Immature natural killer cell (primary cell): ENCODE data around the gene WNT9A. TPM values are rescaled to one million over a fixed set of nuclear protein-coding genes. Genes with fewer than 3 reads are reported as not detected.

Source experiments
- DNase-seq, 3 donors: peaks; one replicate each; pipeline ENCODE4 v3.0.0; 2022; ENCODE audit warnings: mixed read lengths in 1 of 3
- H3K27ac Mint-ChIP-seq, 6 donors: one replicate each; pipeline ENCODE4 v1.8.0; 2020; ENCODE audit warnings: mixed read lengths in 6 of 6, mild to moderate bottlenecking in 5 of 6, inconsistent platforms in 4 of 6, moderate library complexity in 3 of 6
- H3K27me3 Mint-ChIP-seq, 3 donors: one replicate each; pipeline ENCODE4 v1.8.0; 2020 to 2021; ENCODE audit warnings: low read depth in 3 of 3, mild to moderate bottlenecking in 3 of 3, mixed read lengths in 3 of 3, moderate library complexity in 3 of 3, inconsistent platforms in 1 of 3
- H3K36me3 Mint-ChIP-seq, 3 donors: one replicate each; pipeline ENCODE4 v1.8.0; 2020; ENCODE audit warnings: mixed read lengths in 3 of 3, inconsistent platforms in 2 of 3, mild to moderate bottlenecking in 2 of 3
- H3K4me1 Mint-ChIP-seq, 2 donors: one replicate each; pipeline ENCODE4 v1.8.0; 2020; ENCODE audit warnings: inconsistent platforms in 2 of 2, mild to moderate bottlenecking in 2 of 2, mixed read lengths in 2 of 2, moderate library complexity in 1 of 2
- H3K4me3 Mint-ChIP-seq, 5 donors: one replicate each; pipeline ENCODE4 v1.8.0; 2020; ENCODE audit warnings: mild to moderate bottlenecking in 5 of 5, mixed read lengths in 5 of 5, inconsistent platforms in 3 of 5, moderate library complexity in 3 of 5
- H3K9me3 Mint-ChIP-seq, 6 donors: one replicate each; pipeline ENCODE4 v1.8.0; 2020; ENCODE audit warnings: mild to moderate bottlenecking in 6 of 6, mixed read lengths in 6 of 6, inconsistent platforms in 4 of 6, moderate library complexity in 3 of 6
- polyA plus RNA-seq, 3 donors: library from polyadenylated mRNA; unstranded; fragments of 300-500 nt; fragmentation: Illumina TruSeq; gene quantifications; one replicate each; pipeline ENCODE4 v1.2.3, GENCODE V29; 2021

The WNT9A gene
- polyA plus RNA-seq, 3 donors from 2014 or later = not detected

- Mint-ChIP-seq H3K4me3 (no peak overlapping the region), H3K36me3 (no peaks in the 10 kb centered on the region), H3K27me3 (peaks cover 0 to 7% (median 4%) of the 10 kb centered on the region in 3 donors), H3K4me1 (peaks cover 14 to 15% of the 10 kb centered on the region in 2 donors), H3K27ac (peak overlapping the region in 1 of 6 donors; percentile 65), H3K9me3 (no peaks in the 10 kb centered on the region)
- no peak for DNase-seq
Observed at GRCh38 chr1:227899820-227900449, 47.8 kb downstream of the WNT9A start.

- Mint-ChIP-seq H3K4me3 (no peak overlapping the region), H3K4me1 (peaks cover 14 to 15% of the 10 kb centered on the region in 2 donors), H3K27me3 (peaks cover 0 to 7% (median 4%) of the 10 kb centered on the region in 3 donors), H3K9me3 (no peaks in the 10 kb centered on the region), H3K36me3 (no peaks in the 10 kb centered on the region), H3K27ac (peak overlapping the region in 2 of 6 donors; percentile 65 to 82)
- no peak for DNase-seq
Observed at GRCh38 chr1:227899141-227899819, 48.5 kb downstream of the WNT9A start.

GRCh38 chr1:227898502-227899140 lies 49.1 kb downstream of the WNT9A start:
- H3K27me3 Mint-ChIP-seq = peaks cover 0 to 7% (median 4%) of the 10 kb centered on the region in 3 donors
- H3K36me3 Mint-ChIP-seq = no peaks in the 10 kb centered on the region
- no peaks in the 10 kb centered on the region for H3K9me3 Mint-ChIP-seq
- DNase-seq = no peak
- no peak overlapping the region for H3K27ac Mint-ChIP-seq
- peak overlapping the region in 1 of 5 donors; percentile 1 for H3K4me3 Mint-ChIP-seq
- peaks cover 14 to 15% of the 10 kb centered on the region in 2 donors for H3K4me1 Mint-ChIP-seq

- H3K27ac Mint-ChIP-seq = no peak overlapping the region
- peak overlapping the region in 2 of 5 donors; percentile 24 to 64 for H3K4me3 Mint-ChIP-seq
- peaks cover 0 to 7% (median 4%) of the 10 kb centered on the region in 3 donors for H3K27me3 Mint-ChIP-seq
- DNase-seq = no peak
- no peaks in the 10 kb centered on the region for H3K9me3 Mint-ChIP-seq
- H3K4me1 Mint-ChIP-seq = peaks cover 14 to 15% of the 10 kb centered on the region in 2 donors
- H3K36me3 Mint-ChIP-seq = no peaks in the 10 kb centered on the region
Observed at GRCh38 chr1:227897704-227898438, 49.9 kb downstream of the WNT9A start.

GRCh38 chr1:227896710-227897655 lies 50.7 kb downstream of the WNT9A start:
- DNase-seq = no peak
- Mint-ChIP-seq H3K27me3 (peaks cover 0 to 7% (median 2%) of the 10 kb centered on the region in 3 donors), H3K27ac (no peak overlapping the region)

GRCh38 chr1:227895828-227896685 lies 51.7 kb downstream of the WNT9A start:
- DNase-seq = no peak
- H3K27ac Mint-ChIP-seq = no peak overlapping the region
- no peaks in the 10 kb centered on the region for H3K36me3 Mint-ChIP-seq
- peaks cover 0 to 7% (median 1%) of the 10 kb centered on the region in 3 donors for H3K27me3 Mint-ChIP-seq
- H3K4me1 Mint-ChIP-seq = peaks cover 14 to 15% of the 10 kb centered on the region in 2 donors
- no peak overlapping the region for H3K4me3 Mint-ChIP-seq
- H3K9me3 Mint-ChIP-seq = no peaks in the 10 kb centered on the region

More at GRCh38 chr1:227896710-227897655, 50.7 kb downstream of the WNT9A start:
- peaks cover 14 to 15% of the 10 kb centered on the region in 2 donors for H3K4me1 Mint-ChIP-seq
- no peak overlapping the region for H3K4me3 Mint-ChIP-seq
- no peaks in the 10 kb centered on the region for H3K36me3 Mint-ChIP-seq
- no peaks in the 10 kb centered on the region for H3K9me3 Mint-ChIP-seq

GRCh38 chr1:227894831-227895451 lies 52.8 kb downstream of the WNT9A start:
- Mint-ChIP-seq H3K27ac (no peak overlapping the region), H3K4me3 (no peak overlapping the region), H3K4me1 (peaks cover 14 to 15% of the 10 kb centered on the region in 2 donors), H3K27me3 (peaks cover 0 to 4% (median 1%) of the 10 kb centered on the region in 3 donors), H3K36me3 (no peaks in the 10 kb centered on the region), H3K9me3 (no peaks in the 10 kb centered on the region)
- DNase-seq = no peak

GRCh38 chr1:227893949-227894721 lies 53.6 kb downstream of the WNT9A start:
- no peaks in the 10 kb centered on the region for H3K9me3 Mint-ChIP-seq
- DNase-seq = no peak
- H3K36me3 Mint-ChIP-seq = no peaks in the 10 kb centered on the region
- H3K27ac Mint-ChIP-seq = peak overlapping the region in 1 of 6 donors; percentile 13
- H3K4me3 Mint-ChIP-seq = no peak overlapping the region
- H3K4me1 Mint-ChIP-seq = peaks cover 13 to 14% of the 10 kb centered on the region in 2 donors
- peaks cover 0 to 3% (median 1%) of the 10 kb centered on the region in 3 donors for H3K27me3 Mint-ChIP-seq

GRCh38 chr1:227893300-227893948 lies 54.3 kb downstream of the WNT9A start:
- Mint-ChIP-seq H3K4me3 (no peak overlapping the region), H3K27ac (no peak overlapping the region), H3K36me3 (no peaks in the 10 kb centered on the region), H3K27me3 (peaks cover 0 to 1% (median 1%) of the 10 kb centered on the region in 3 donors), H3K4me1 (peaks cover 10 to 11% of the 10 kb centered on the region in 2 donors), H3K9me3 (no peaks in the 10 kb centered on the region)
- DNase-seq = no peak

GRCh38 chr1:227892489-227893299 lies 55.0 kb downstream of the WNT9A start:
- Mint-ChIP-seq H3K27me3 (peaks cover 0 to 1% (median 1%) of the 10 kb centered on the region in 3 donors), H3K9me3 (no peaks in the 10 kb centered on the region), H3K4me1 (peaks cover 5 to 8% of the 10 kb centered on the region in 2 donors), H3K27ac (no peak overlapping the region), H3K4me3 (no peak overlapping the region), H3K36me3 (no peaks in the 10 kb centered on the region)
- no peak for DNase-seq
